ENCODE measurements around the gene ELFN2.
"Not testable (repeated sequence)": the region's sequence is repeated elsewhere in the genome, so short reads cannot be mapped to it uniquely, and the experiment has no call there.

GRCh38 chr22:37468201-37468695, 41.0 kb upstream of the ELFN2 start:
- not testable (repeated sequence) for TF ChIP-seq FOXA1 (IDR thresholded peaks at IDR 0.05); ARNT (IDR thresholded peaks at IDR 0.05); SUZ12 (IDR thresholded peaks at IDR 0.05); LEF1 (IDR thresholded peaks at IDR 0.05; ENCODE audit: borderline replicate concordance); SP1 (IDR thresholded peaks at IDR 0.05); L3MBTL2 (conservative IDR thresholded peaks at IDR 0.05); FOXM1 (IDR thresholded peaks at IDR 0.05; ENCODE audit: borderline replicate concordance); CTBP1 (IDR thresholded peaks at IDR 0.05; ENCODE audit: borderline replicate concordance)
